Measurements from ENCODE around the gene FSIP1.

FSIP1 gene

DNA sequence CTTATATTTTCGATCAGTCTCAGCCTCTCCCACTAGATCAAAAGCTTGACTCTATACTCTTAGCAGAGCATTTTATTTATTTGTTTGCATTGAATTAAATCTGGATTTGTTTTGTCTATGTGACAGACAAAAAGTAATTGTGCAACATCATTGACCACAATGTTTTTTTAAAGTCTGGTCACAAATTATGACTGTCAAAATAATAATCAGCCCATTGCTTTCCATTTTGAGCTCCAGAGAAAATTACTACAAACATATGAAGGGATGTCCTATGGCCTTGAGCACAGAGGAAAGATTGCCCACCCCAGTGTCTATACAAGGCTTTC is 82.3 kb downstream of the FSIP1 start:
- TF ChIP-seq, protein P1, sequence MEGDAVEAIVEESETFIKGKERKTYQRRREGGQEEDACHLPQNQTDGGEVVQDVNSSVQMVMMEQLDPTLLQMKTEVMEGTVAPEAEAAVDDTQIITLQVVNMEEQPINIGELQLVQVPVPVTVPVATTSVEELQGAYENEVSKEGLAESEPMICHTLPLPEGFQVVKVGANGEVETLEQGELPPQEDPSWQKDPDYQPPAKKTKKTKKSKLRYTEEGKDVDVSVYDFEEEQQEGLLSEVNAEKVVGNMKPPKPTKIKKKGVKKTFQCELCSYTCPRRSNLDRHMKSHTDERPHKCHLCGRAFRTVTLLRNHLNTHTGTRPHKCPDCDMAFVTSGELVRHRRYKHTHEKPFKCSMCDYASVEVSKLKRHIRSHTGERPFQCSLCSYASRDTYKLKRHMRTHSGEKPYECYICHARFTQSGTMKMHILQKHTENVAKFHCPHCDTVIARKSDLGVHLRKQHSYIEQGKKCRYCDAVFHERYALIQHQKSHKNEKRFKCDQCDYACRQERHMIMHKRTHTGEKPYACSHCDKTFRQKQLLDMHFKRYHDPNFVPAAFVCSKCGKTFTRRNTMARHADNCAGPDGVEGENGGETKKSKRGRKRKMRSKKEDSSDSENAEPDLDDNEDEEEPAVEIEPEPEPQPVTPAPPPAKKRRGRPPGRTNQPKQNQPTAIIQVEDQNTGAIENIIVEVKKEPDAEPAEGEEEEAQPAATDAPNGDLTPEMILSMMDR (IDR thresholded peaks at IDR 0.05; ENCODE audit: low read length), result no peak
- no peak for TF ChIP-seq EZH2 (IDR thresholded peaks at IDR 0.05; ENCODE audit: borderline replicate concordance, low read length)
- Histone ChIP-seq H3F3A (ENCODE audit: insufficient read depth, low read length) (no peaks in the 10 kb centered on the region), H3K4me3 (ENCODE audit: low read depth, low read length, poor library complexity, severe bottlenecking) (no peak overlapping the region), H3K9me2 (ENCODE audit: low read depth, low read length) (no peaks in the 10 kb centered on the region), H3K27me3 (ENCODE audit: insufficient read depth, low read length) (no peaks in the 10 kb centered on the region), H3K27ac (ENCODE audit: low read depth, low read length, poor library complexity, severe bottlenecking) (no peak overlapping the region), H3K4me1 (ENCODE audit: insufficient read depth, low read length, severe bottlenecking) (no peaks in the 10 kb centered on the region), H3K36me3 (ENCODE audit: insufficient read depth, low read length) (no peaks in the 10 kb centered on the region), H3K9ac (ENCODE audit: low read length) (no peak overlapping the region), H3K79me2 (ENCODE audit: insufficient read depth, low read length) (no peaks in the 10 kb centered on the region), H2AFZ (ENCODE audit: low read length) (no peak overlapping the region), H3K9me3 (ENCODE audit: low read length) (no peaks in the 10 kb centered on the region), H3K4me2 (ENCODE audit: low read length) (no peak overlapping the region), H4K20me1 (ENCODE audit: insufficient read depth, low read length) (no peaks in the 10 kb centered on the region)

GRCh38 chr15:39699516-39700374 is 82.9 kb downstream of the FSIP1 start:
- Histone ChIP-seq H3K79me2 (ENCODE audit: insufficient read depth, low read length) (no peaks in the 10 kb centered on the region), H3K27ac (ENCODE audit: low read depth, low read length, poor library complexity, severe bottlenecking) (no peak overlapping the region), H3K9me2 (ENCODE audit: low read depth, low read length) (no peaks in the 10 kb centered on the region)

GRCh38 chr15:39698444-39699390 is 83.9 kb downstream of the FSIP1 start:
- Histone ChIP-seq H3K27ac (ENCODE audit: low read depth, low read length, poor library complexity, severe bottlenecking) (no peak overlapping the region), H3K4me2 (ENCODE audit: low read length) (no peak overlapping the region), H3K9me2 (ENCODE audit: low read depth, low read length) (no peaks in the 10 kb centered on the region), H3F3A (ENCODE audit: insufficient read depth, low read length) (no peaks in the 10 kb centered on the region), H4K20me1 (ENCODE audit: insufficient read depth, low read length) (no peaks in the 10 kb centered on the region), H3K27me3 (ENCODE audit: insufficient read depth, low read length) (no peaks in the 10 kb centered on the region), H3K36me3 (ENCODE audit: insufficient read depth, low read length) (no peaks in the 10 kb centered on the region), H3K9me3 (ENCODE audit: low read length) (no peaks in the 10 kb centered on the region), H3K79me2 (ENCODE audit: insufficient read depth, low read length) (no peaks in the 10 kb centered on the region), H3K9ac (ENCODE audit: low read length) (no peak overlapping the region), H2AFZ (ENCODE audit: low read length) (no peak overlapping the region), H3K4me3 (ENCODE audit: low read depth, low read length, poor library complexity, severe bottlenecking) (no peak overlapping the region), H3K4me1 (ENCODE audit: insufficient read depth, low read length, severe bottlenecking) (no peaks in the 10 kb centered on the region)
- no peak for TF ChIP-seq EZH2 (IDR thresholded peaks at IDR 0.05; ENCODE audit: borderline replicate concordance, low read length)
- TF ChIP-seq, protein P1 (IDR thresholded peaks at IDR 0.05; ENCODE audit: low read length), result no peak

More at GRCh38 chr15:39699516-39700374, 82.9 kb downstream of the FSIP1 start:
- no peak overlapping the region for H3K9ac ChIP-seq (ENCODE audit: low read length)
- H3K27me3 ChIP-seq (ENCODE audit: insufficient read depth, low read length), result no peaks in the 10 kb centered on the region
- H2AFZ ChIP-seq (ENCODE audit: low read length), result no peak overlapping the region
- no peak overlapping the region for H3K4me2 ChIP-seq (ENCODE audit: low read length)
- H3K4me1 ChIP-seq (ENCODE audit: insufficient read depth, low read length, severe bottlenecking), result no peaks in the 10 kb centered on the region
- TF ChIP-seq, protein P1 (IDR thresholded peaks at IDR 0.05; ENCODE audit: low read length), result no peak
- no peak for TF ChIP-seq EZH2 (IDR thresholded peaks at IDR 0.05; ENCODE audit: borderline replicate concordance, low read length)
- H3K9me3 ChIP-seq (ENCODE audit: low read length), result no peaks in the 10 kb centered on the region
- no peaks in the 10 kb centered on the region for H3K36me3 ChIP-seq (ENCODE audit: insufficient read depth, low read length)
- no peaks in the 10 kb centered on the region for H3F3A ChIP-seq (ENCODE audit: insufficient read depth, low read length)
- H3K4me3 ChIP-seq (ENCODE audit: low read depth, low read length, poor library complexity, severe bottlenecking), result no peak overlapping the region
- H4K20me1 ChIP-seq (ENCODE audit: insufficient read depth, low read length), result no peaks in the 10 kb centered on the region
